Activated B cell treated with CpG ODN at 0.5 μM for 24 hours (primary cell): ENCODE measurements around the gene VEGFB. TPM values are rescaled to one million over a fixed set of nuclear protein-coding genes. Genes with fewer than 3 reads are reported as not detected.

Experiments
- ATAC-seq: fragments of 200-7000 bp; cut with Tn5 transposase; one replicate; pipeline ENCODE4 v1.10.0; 2021; ENCODE audit warnings: low read depth, mild to moderate bottlenecking, moderate library complexity
- CTCF ChIA-PET: fragments of 350-600 bp; sonication (Branson Sonifier 250); formaldehyde crosslinking; loops from one replicate; lab custom pipeline; 2021; ENCODE audit warnings: antibody characterized with exemption; lab: Charles Lee
- POLR2A ChIA-PET: fragments of 350-600 bp; sonication (Branson Sonifier 250); formaldehyde crosslinking; loops from one replicate; lab custom pipeline; 2021; ENCODE audit warnings: antibody characterized with exemption; lab: Charles Lee
- DNase-seq: peaks from one replicate; pipeline ENCODE4 v3.0.0; 2022
- H3K27ac Mint-ChIP-seq: one replicate; pipeline ENCODE4 v1.8.0; 2020; ENCODE audit warnings: mixed read lengths
- H3K27me3 Mint-ChIP-seq: one replicate; pipeline ENCODE4 v1.8.0; 2021; ENCODE audit warnings: mixed read lengths
- H3K36me3 Mint-ChIP-seq: one replicate; pipeline ENCODE4 v1.8.0; 2021; ENCODE audit warnings: low read depth, mixed read lengths
- H3K4me1 Mint-ChIP-seq: one replicate; pipeline ENCODE4 v1.8.0; 2021; ENCODE audit warnings: mixed read lengths
- H3K4me3 Mint-ChIP-seq: one replicate; pipeline ENCODE4 v1.8.0; 2020; ENCODE audit warnings: mild to moderate bottlenecking, mixed read lengths
- H3K9me3 Mint-ChIP-seq: one replicate; pipeline ENCODE4 v1.8.0; 2020; ENCODE audit warnings: mixed read lengths
- CTCF ChIP-seq: fragments of 200-600 bp; IDR thresholded peaks from one replicate; pipeline ENCODE4 v1.8.0; 2022; ENCODE audit warnings: antibody characterized with exemption, mild to moderate bottlenecking
- intact Hi-C: fragments of 100-400 bp; cut with micrococcal nuclease; formaldehyde crosslinking; loops from one replicate; pipeline ENCODE4 v1.15.1; 2024
- total RNA-seq: library from RNA; stranded (reverse); gene quantifications from 2 replicates; pipeline ENCODE4 v1.2.3, GENCODE V29; 2022

The VEGFB gene
- total RNA-seq, 1 donor from 2014 or later = 97.4 TPM

- Mint-ChIP-seq H3K4me1 (peaks cover 11% of the 10 kb centered on the region), H3K4me3 (no peak overlapping the region), H3K36me3 (peaks cover 11% of the 10 kb centered on the region), H3K9me3 (no peaks in the 10 kb centered on the region), H3K27ac (peak overlapping the region; percentile 6), H3K27me3 (no peaks in the 10 kb centered on the region)
- intact Hi-C loops = no loop called here
- no peak for TF ChIP-seq CTCF
- ChIA-PET CTCF (no interaction called here), POLR2A (interaction anchor here (0.6 to 0.9 kb wide), 3 partner anchors 46 to 515 kb away, joined by 3 to 4 read pairs (median 3); partner anchors contain the start of gene ESRRA)
- peak; percentile 28 for ATAC-seq
- no peak for DNase-seq
Measured at GRCh38 chr11:64259533-64260067, 25.2 kb downstream of the VEGFB start.

GRCh38 chr11:64260147-64260708, 25.8 kb downstream of the VEGFB start:
- ChIA-PET POLR2A (interaction anchor here (0.6 to 0.9 kb wide), 3 partner anchors 34 to 515 kb away, joined by 3 to 5 read pairs (median 3); partner anchors contain the start of gene ESRRA), CTCF (no interaction called here)
- Mint-ChIP-seq H3K27ac (peak overlapping the region; percentile 25), H3K27me3 (no peaks in the 10 kb centered on the region), H3K36me3 (peaks cover 11% of the 10 kb centered on the region), H3K4me3 (no peak overlapping the region), H3K9me3 (no peaks in the 10 kb centered on the region), H3K4me1 (peaks cover 11% of the 10 kb centered on the region)
- DNase-seq = no peak
- no peak for TF ChIP-seq CTCF
- ATAC-seq = peak; percentile 45
- intact Hi-C loops = no loop called here

- CTCF ChIA-PET = no interaction called here
Measured at GRCh38 chr11:64261556-64262080, 27.2 kb downstream of the VEGFB start.

GRCh38 chr11:64262271-64263002, 28.1 kb downstream of the VEGFB start:
- H3K4me3 Mint-ChIP-seq = no peak overlapping the region
- no peak for DNase-seq
- intact Hi-C loops = no loop called here
- H3K9me3 Mint-ChIP-seq = no peaks in the 10 kb centered on the region
- no peak for TF ChIP-seq CTCF
- no peak overlapping the region for H3K27ac Mint-ChIP-seq
- ChIA-PET POLR2A (interaction anchor here (0.8 kb wide), 1 partner anchor 9 kb away, joined by 3 read pairs; no protein-coding TSS in a partner anchor), CTCF (no interaction called here)
- no peaks in the 10 kb centered on the region for H3K27me3 Mint-ChIP-seq
- no peak for ATAC-seq
- peaks cover 13% of the 10 kb centered on the region for H3K4me1 Mint-ChIP-seq
- peaks cover 8% of the 10 kb centered on the region for H3K36me3 Mint-ChIP-seq

More at GRCh38 chr11:64261556-64262080, 27.2 kb downstream of the VEGFB start:
- no peak overlapping the region for H3K4me3 Mint-ChIP-seq
- H3K27ac Mint-ChIP-seq = no peak overlapping the region
- POLR2A ChIA-PET = interaction anchor here (0.8 kb wide), 1 partner anchor 10 kb away, joined by 3 read pairs; no protein-coding TSS in a partner anchor
- H3K9me3 Mint-ChIP-seq = no peaks in the 10 kb centered on the region
- H3K36me3 Mint-ChIP-seq = peaks cover 9% of the 10 kb centered on the region
- no peaks in the 10 kb centered on the region for H3K27me3 Mint-ChIP-seq
- intact Hi-C loops = no loop called here
- no peak for DNase-seq
- peaks cover 13% of the 10 kb centered on the region for H3K4me1 Mint-ChIP-seq
- no peak for ATAC-seq
- no peak for TF ChIP-seq CTCF
